Stimulated activated CD4-positive, alpha-beta T cell treated with anti-CD3 and anti-CD28 coated beads, TNF-alpha, amount 100 ng/mL, for 4 hours (primary cell): ENCODE measurements around the gene ZNF621.
A peak's percentile ranks its signal among the peaks of the same experiment; 100 is the strongest.
"Not testable (repeated sequence)": the region's sequence is repeated elsewhere in the genome, so short reads cannot be mapped to it uniquely, and the experiment has no call there.

ENCODE experiments used
- DNase-seq, 3 experiments: peaks; one replicate each; pipeline ENCODE4 v3.0.0-alpha.2; 2020; ENCODE audit warnings: low read depth in 3 of 3

The ZNF621 gene

GRCh38 chr3:40534283-40534682 is 9.5 kb downstream of the ZNF621 start:
- DNase-seq, result no peak

GRCh38 chr3:40546816-40547215 is 22.1 kb downstream of the ZNF621 start:
- DNase-seq, result no peak

DNA sequence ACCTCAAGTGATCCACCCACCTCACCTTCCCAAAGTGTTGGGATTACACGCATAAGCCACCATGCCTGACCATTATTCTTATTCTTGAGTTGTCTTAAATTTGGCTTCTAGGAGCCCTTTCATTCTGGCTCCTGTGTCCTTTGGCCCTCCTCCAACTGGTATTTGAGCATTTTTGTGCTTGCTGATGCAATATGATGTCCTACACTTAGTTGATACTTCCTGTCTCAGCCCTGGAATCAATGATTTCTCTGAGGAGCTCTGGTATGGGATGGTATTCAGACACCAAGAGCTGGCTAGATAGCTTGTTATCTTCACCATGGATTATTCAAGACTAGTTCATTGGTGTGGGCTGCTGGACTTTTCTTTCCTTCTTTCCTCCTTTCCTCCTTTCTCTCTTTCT is 25.4 kb downstream of the ZNF621 start:
- DNase-seq, result no peak

GRCh38 chr3:40557575-40558161 is 32.9 kb downstream of the ZNF621 start:
- no peak for DNase-seq

DNA sequence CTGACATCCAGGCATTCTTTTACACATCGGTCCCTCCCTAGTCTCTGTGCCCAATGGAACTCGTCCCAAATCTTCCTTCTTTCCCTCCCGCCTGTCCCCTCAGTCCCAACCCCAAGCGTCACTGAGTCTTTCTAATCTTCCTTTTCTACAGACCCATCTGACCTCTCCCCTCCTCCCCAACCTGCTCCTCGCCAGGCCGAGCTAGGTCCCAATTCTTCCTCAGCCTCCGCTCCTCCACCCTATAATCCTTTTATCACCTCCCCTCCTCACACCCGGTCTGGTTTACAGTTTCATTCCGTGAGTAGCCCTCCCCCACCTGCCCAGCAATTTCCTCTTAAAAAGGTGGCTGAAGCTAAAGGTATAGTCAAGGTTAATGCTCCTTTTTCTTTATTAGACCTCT is 37.7 kb downstream of the ZNF621 start:
- DNase-seq, result not testable (repeated sequence)

GRCh38 chr3:40565629-40566028 is 40.9 kb downstream of the ZNF621 start:
- DNase-seq, result not testable (repeated sequence)

GRCh38 chr3:40566694-40567093 is 41.9 kb downstream of the ZNF621 start:
- no peak for DNase-seq

DNA sequence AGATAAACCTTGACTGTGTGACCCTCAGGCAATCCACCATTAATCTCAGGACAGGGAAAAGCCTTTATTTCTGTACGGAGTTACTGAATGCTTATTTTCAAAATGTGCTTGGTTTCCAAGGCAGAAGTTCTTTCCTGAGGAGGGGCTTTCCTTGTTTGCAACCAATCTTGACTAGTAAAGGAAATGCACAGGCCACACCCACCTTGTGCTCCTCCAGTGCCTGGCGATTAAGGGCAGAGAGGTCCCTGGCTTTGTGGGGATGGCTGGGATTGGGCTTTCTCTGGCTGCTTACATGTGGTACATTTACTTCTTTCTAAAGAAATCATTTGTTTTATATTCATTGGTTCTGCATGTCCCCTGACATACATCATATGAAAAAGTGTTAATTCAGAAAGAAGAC is 47.8 kb downstream of the ZNF621 start:
- no peak for DNase-seq

DNA sequence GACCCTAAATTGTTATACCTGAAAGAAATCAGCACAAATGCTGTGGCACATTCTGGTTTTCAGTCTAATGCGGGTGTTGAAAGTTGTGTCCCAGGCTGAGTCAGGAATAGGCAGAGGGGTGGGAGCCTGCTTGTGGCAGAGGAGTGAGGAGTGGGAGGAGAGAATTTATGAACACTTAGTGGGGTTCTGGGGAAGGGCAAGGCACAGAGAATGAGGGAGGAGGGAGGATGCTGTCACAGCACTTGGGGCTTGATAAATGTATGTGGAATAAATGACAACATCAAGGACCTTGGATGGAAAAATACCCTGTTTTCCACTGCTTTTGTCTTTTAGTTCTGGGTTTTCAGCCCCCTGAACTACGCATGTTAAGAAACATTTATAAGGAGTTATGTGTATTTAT is 49.3 kb downstream of the ZNF621 start:
- no peak for DNase-seq

- no peak for DNase-seq
Measured at GRCh38 chr3:40574661-40575060, 49.9 kb downstream of the ZNF621 start.

DNA sequence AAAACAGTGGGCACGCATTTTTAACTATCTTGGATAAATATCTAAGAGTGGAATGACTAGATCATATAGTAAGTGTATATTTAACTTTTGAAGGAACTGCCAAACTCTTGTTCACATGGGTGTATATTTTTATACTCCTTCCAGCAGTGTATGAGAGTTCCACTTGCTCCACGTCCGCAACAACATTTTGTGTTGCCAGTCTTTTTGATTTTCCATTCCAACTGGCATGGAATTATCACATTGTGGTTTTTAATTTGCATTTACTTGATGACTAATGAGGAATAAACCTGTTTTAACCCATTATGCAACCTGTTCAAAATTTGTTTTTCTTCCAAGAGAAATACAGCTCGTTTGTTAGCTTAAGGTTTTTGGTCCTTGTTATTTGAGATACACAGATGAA is 51.6 kb downstream of the ZNF621 start:
- DNase-seq, result no peak

- peak; percentile 22 to 35 (median 22) for DNase-seq
Measured at GRCh38 chr3:40580494-40581091, 55.8 kb downstream of the ZNF621 start.

- no peak for DNase-seq
Measured at GRCh38 chr3:40581166-40581565, 56.4 kb downstream of the ZNF621 start.

- no peak for DNase-seq
Measured at GRCh38 chr3:40582401-40583027, 57.8 kb downstream of the ZNF621 start.

- no peak for DNase-seq
Measured at GRCh38 chr3:40583691-40584090, 58.9 kb downstream of the ZNF621 start.

GRCh38 chr3:40584625-40585189 is 59.9 kb downstream of the ZNF621 start:
- peak; percentile 40 to 50 (median 47) for DNase-seq

- no peak for DNase-seq
Measured at GRCh38 chr3:40585381-40586016, 60.7 kb downstream of the ZNF621 start.

GRCh38 chr3:40586901-40587300 is 62.1 kb downstream of the ZNF621 start:
- DNase-seq, result no peak

GRCh38 chr3:40588406-40588805 is 63.6 kb downstream of the ZNF621 start:
- DNase-seq, result no peak
